ENCODE measurements around the gene STAG1.
"Not testable (repeated sequence)": the region's sequence is repeated elsewhere in the genome, so short reads cannot be mapped to it uniquely, and the experiment has no call there.

DNA sequence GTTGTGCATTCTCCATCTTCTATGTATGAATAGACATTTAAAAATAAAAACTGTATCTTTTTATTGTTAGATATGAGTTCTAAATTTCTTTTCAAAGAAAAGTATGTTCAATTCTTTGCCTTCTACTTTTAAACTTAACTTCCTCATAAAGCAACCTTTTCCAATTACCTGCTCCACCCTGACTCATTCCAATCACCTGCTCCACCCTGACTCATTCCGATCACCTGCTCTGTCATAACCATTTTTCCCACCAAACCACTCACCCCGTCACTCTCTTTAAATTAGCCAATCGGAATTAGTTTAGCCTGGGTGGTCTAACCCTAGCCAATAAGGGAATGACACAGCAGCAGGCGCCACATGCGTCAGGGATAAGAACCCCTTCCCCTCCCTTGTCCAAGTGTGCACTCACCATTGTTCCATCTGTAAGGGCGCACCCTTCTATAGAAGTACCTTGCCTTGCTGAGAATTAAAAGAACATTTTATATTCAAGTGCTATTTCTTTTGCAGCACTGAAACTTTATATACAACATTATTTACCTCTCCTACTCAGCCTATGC, 134.1 kb downstream of the STAG1 start:
- not testable (repeated sequence) for TF ChIP-seq ZNF707 (tag by site-specific recombination; IDR thresholded peaks at IDR 0.05); KLF1 (tag by site-specific recombination; IDR thresholded peaks at IDR 0.05); ZNF449 (tag by site-specific recombination; IDR thresholded peaks at IDR 0.05); ZNF433 (tag by site-specific recombination; IDR thresholded peaks at IDR 0.05; ENCODE audit: low read depth); ZFP37 (tag by site-specific recombination; IDR thresholded peaks at IDR 0.05); WT1 (tag by site-specific recombination; IDR thresholded peaks at IDR 0.05); ATF2 (tag by site-specific recombination; IDR thresholded peaks at IDR 0.05; ENCODE audit: low read depth); ZNF398 (tag by site-specific recombination; IDR thresholded peaks at IDR 0.05); ZBTB7A (tag by site-specific recombination; IDR thresholded peaks at IDR 0.05; ENCODE audit: low read depth); ZNF274 (IDR thresholded peaks at IDR 0.05; ENCODE audit: low read length); ZNF274 (tag by site-specific recombination; IDR thresholded peaks at IDR 0.05; ENCODE audit: borderline replicate concordance); ZNF23 (tag by site-specific recombination; IDR thresholded peaks at IDR 0.05; ENCODE audit: borderline replicate concordance); CTCF (tag by site-specific recombination; IDR thresholded peaks at IDR 0.05)
- TF ChIP-seq, protein P1, sequence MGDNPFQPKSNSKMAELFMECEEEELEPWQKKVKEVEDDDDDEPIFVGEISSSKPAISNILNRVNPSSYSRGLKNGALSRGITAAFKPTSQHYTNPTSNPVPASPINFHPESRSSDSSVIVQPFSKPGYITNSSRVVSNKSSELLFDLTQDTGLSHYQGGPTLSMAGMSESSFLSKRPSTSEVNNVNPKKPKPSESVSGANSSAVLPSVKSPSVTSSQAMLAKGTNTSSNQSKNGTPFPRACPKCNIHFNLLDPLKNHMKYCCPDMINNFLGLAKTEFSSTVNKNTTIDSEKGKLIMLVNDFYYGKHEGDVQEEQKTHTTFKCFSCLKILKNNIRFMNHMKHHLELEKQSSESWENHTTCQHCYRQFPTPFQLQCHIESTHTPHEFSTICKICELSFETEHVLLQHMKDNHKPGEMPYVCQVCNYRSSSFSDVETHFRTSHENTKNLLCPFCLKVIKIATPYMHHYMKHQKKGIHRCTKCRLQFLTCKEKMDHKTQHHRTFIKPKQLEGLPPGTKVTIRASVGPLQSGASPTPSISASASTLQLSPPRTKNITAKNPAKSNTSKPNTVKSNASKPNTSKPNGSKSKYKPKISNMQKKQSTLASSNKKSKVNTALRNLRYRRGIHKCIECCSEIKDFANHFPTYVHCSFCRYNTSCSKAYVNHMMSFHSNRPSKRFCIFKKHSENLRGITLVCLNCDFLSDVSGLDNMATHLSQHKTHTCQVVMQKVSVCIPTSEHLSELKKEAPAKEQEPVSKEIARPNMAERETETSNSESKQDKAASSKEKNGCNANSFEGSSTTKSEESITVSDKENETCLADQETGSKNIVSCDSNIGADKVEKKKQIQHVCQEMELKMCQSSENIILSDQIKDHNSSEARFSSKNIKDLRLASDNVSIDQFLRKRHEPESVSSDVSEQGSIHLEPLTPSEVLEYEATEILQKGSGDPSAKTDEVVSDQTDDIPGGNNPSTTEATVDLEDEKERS (tag by site-specific recombination; IDR thresholded peaks at IDR 0.05): not testable (repeated sequence)
- TF ChIP-seq, protein P2, sequence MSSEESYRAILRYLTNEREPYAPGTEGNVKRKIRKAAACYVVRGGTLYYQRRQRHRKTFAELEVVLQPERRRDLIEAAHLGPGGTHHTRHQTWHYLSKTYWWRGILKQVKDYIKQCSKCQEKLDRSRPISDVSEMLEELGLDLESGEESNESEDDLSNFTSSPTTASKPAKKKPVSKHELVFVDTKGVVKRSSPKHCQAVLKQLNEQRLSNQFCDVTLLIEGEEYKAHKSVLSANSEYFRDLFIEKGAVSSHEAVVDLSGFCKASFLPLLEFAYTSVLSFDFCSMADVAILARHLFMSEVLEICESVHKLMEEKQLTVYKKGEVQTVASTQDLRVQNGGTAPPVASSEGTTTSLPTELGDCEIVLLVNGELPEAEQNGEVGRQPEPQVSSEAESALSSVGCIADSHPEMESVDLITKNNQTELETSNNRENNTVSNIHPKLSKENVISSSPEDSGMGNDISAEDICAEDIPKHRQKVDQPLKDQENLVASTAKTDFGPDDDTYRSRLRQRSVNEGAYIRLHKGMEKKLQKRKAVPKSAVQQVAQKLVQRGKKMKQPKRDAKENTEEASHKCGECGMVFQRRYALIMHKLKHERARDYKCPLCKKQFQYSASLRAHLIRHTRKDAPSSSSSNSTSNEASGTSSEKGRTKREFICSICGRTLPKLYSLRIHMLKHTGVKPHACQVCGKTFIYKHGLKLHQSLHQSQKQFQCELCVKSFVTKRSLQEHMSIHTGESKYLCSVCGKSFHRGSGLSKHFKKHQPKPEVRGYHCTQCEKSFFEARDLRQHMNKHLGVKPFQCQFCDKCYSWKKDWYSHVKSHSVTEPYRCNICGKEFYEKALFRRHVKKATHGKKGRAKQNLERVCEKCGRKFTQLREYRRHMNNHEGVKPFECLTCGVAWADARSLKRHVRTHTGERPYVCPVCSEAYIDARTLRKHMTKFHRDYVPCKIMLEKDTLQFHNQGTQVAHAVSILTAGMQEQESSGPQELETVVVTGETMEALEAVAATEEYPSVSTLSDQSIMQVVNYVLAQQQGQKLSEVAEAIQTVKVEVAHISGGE (tag by site-specific recombination; conservative IDR thresholded peaks at IDR 0.05; ENCODE audit: low read depth): not testable (repeated sequence)
